Brain microvascular endothelial cell (primary cell): ENCODE results near the gene DPEP3.

ENCODE experiments used
- DNase-seq: peaks from one replicate; pipeline ENCODE4 v3.0.0-alpha.2; 2020
- H3K27ac ChIP-seq: fragments of 250-450 bp; sonication (Bioruptor Pico); 2 replicates; pipeline ENCODE4 v1.5.1; 2020; ENCODE audit warnings: mild to moderate bottlenecking, moderate library complexity
- H3K27me3 ChIP-seq: fragments of 250-450 bp; sonication (Bioruptor Pico); replicated peaks from 2 replicates; pipeline ENCODE4 v1.5.1; 2020; ENCODE audit warnings: mild to moderate bottlenecking
- H3K36me3 ChIP-seq: fragments of 250-450 bp; sonication (Bioruptor Pico); replicated peaks from 2 replicates; pipeline ENCODE4 v1.5.1; 2020; ENCODE audit warnings: mild to moderate bottlenecking
- H3K4me3 ChIP-seq: 2 replicates; pipeline ENCODE4 v1.5.1; 2011; ENCODE audit warnings: low read depth, mild to moderate bottlenecking, control low read depth, low read length, moderate library complexity
- CTCF ChIP-seq: IDR thresholded peaks from 2 replicates; pipeline ENCODE4 v1.5.1; 2011; ENCODE audit warnings: low read depth, mild to moderate bottlenecking, moderate library complexity, low read length, control low read depth, inconsistent platforms; ENCODE audit errors: missing control alignments
- in situ Hi-C: cut with HindIII; loops from 2 replicates; pipeline ENCODE4 v1.10.0; 2017; ENCODE audit warnings: low sequenced_read_pairs, low pct_ligation_motif_present

Gene DPEP3

DNA sequence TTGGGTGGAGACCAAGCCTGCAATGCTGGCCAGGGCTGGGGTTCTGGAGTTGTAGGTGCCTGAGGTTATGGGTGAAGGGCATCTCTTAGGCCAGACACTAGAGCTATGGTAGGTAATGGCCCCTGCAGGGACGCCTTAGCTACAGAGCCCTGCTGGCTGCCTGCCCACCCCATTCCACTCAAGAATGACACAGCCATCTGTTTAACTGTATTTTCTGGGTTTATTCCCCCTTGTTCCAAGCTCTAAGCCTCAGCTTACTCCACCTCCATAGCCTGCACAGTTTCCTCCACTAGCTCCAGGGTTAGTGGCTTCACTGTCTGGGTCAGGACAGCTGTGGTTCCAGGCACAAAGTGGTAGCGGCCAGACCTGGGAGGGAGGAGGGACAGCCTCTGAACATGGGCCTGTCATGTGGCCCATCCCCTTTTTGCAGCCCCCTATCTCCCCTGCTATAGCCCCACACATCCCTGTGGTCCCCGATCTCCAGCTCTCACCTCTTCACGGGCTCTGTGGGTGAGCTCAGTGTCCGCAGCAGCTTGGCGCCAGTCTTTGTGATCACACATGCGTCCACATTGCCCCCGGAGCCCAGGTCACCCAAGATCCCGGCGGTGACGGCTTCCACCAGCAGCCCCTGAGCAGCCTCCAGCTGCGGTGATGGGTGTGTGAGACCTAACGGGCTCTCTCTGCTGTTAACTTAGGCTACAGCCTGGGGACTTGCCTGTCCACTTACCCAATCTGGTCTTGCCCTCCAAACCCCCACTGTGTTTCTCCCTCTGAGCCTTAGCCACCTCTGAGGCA lies 45.8 kb downstream of the DPEP3 start:
- H3K4me3 ChIP-seq, result peak overlapping the region; percentile 99
- H3K27me3 ChIP-seq, result no peaks in the 10 kb centered on the region
- DNase-seq, result no peak
- no peak overlapping the region for H3K27ac ChIP-seq
- in situ Hi-C loops, result no loop called here
- no peak for TF ChIP-seq CTCF
- H3K36me3 ChIP-seq, result peaks cover 7% of the 10 kb centered on the region

DNA sequence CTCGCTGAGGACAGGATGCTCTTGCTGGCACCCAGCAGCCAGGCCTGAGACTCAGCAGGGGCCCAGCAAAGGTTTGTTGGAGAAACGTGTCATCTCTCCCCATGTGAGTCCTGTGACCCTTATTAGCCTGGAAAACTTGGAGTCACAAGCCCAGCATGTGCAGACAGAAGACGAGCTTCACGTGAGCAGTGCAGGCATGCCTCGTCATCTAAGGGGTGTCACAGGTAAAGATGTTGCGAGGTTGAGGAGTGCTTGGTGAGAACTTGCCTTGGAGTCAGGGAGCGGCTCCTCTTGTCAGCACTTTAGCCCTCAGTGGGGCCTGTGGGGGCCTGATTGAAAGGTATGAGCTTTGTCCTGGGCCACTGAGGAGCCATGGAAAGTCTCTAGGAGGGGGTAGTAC lies 46.5 kb downstream of the DPEP3 start:
- no peak overlapping the region for H3K4me3 ChIP-seq

GRCh38 chr16:67932462-67932840 lies 47.8 kb downstream of the DPEP3 start:
- Histone ChIP-seq H3K27me3 (no peaks in the 10 kb centered on the region), H3K36me3 (peaks cover 11% of the 10 kb centered on the region), H3K4me3 (no peak overlapping the region), H3K27ac (no peak overlapping the region)
- DNase-seq, result no peak
- TF ChIP-seq CTCF, result no peak
- in situ Hi-C loops, result no loop called here

More for the DNA sequence above, 46.5 kb downstream of the DPEP3 start:
- DNase-seq, result no peak
- no peak for TF ChIP-seq CTCF
- H3K36me3 ChIP-seq, result peaks cover 8% of the 10 kb centered on the region
- H3K27ac ChIP-seq, result no peak overlapping the region
- H3K27me3 ChIP-seq, result no peaks in the 10 kb centered on the region
- in situ Hi-C loops, result no loop called here

DNA sequence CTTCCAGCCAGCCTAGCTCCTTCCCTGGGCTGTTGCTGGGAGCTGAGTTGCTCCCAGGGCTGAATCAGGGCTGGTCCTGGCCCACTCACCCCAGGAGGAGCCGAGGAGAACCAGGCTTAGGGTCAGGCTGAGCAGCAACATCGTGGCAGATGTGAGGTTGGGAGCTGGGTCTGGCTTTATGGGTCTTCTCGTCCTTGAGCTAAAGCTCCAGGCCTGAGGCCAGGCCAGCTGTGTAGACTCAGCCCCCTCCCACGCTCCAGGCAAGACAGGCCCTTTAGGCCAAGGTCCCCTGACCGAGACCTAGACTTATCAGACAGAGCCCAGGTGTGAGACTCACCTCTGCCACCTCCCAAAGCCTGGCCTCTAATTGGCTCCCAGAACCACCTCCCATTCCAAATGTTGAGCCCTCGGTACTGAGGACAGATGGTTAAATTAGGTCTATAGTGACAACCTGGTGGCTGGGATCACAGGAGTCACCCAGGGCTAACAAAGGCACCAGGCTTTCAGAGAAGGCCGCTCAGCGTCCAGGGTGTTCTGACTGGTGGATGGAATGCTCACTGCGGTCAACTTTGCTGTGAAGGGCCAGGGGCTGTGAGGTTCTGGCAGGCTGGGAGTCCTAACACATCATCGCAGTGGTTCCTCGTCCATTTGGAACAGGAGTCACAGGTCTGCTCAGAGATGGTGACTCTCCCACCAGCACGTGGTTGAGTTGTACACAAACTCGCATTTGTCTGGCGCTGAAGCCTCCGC lies 48.4 kb downstream of the DPEP3 start, which contains the start of gene CTRL:
Gene CTRL (minus strand): TSS at position 151 of the 750 bp plus-strand sequence. CDS start 10 bp downstream, at position 141.
- no peak within 1 kb of the TSS for H3K4me3 ChIP-seq
- no peaks in the 10 kb centered on the region for H3K27me3 ChIP-seq
- H3K36me3 ChIP-seq, result peaks cover 11% of the 10 kb centered on the region
- peak; percentile 40 for TF ChIP-seq CTCF
- DNase-seq, result no peak
- in situ Hi-C loops, result no loop called here
- H3K27ac ChIP-seq, result no peak within 1 kb of the TSS

DNA sequence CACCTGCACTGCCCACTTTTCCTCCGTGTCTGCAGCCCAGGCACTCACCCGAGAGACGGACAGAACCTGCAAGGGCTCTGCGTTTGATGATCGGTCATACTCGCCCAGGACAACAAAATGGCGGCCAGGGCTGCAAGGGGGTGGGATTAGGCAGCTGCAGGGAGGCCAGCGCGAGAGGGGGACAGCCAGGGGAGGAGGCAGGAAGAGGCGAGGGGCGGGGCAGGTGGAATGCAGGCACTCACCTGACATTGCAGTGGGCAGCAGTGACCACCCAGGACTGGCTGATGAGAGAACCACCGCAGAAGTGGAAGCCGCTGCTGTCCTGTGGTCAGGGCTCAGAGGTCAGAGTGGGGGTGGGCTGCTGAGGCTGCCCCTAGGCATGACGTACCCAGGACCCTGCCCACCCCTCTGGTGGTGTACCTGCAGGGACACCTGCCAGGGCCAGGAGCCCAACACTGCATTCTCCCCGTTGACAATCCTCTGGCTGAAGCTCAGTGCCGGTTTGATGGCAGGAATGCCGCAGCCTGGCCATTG lies 49.6 kb downstream of the DPEP3 start:
- no peak for TF ChIP-seq CTCF
- Histone ChIP-seq H3K27me3 (no peaks in the 10 kb centered on the region), H3K4me3 (no peak overlapping the region), H3K36me3 (peaks cover 11% of the 10 kb centered on the region), H3K27ac (no peak overlapping the region)
- in situ Hi-C loops, result no loop called here
- DNase-seq, result no peak
